ENCODE measurements around the gene ERBB2. TPM values are rescaled to one million over a fixed set of nuclear protein-coding genes. Genes with fewer than 3 reads are reported as not detected.

The ERBB2 gene
- total RNA-seq, 1 experiment from 2014 or later: 4,830 TPM

- CTCF ChIA-PET: interaction anchor here (0.8 to 161.2 kb wide), 13 partner anchors 3 to 254 kb away, joined by 4 to 42089 read pairs (median 40); partner anchors contain the start of genes ERBB2, GRB7, GSDMA and LRRC3C
- Mint-ChIP-seq H3K4me1 (ENCODE audit: low read depth, unreplicated experiment) (peaks cover 21% of the 10 kb centered on the region), H3K9me3 (ENCODE audit: low read depth, unreplicated experiment) (no peaks in the 10 kb centered on the region), H3K27ac (ENCODE audit: unreplicated experiment) (peak overlapping the region; percentile 2), H3K4me3 (ENCODE audit: low read depth, unreplicated experiment) (no peak overlapping the region), H3K27me3 (ENCODE audit: unreplicated experiment) (no peaks in the 10 kb centered on the region), H3K36me3 (ENCODE audit: insufficient read depth, unreplicated experiment) (peaks cover 98% of the 10 kb centered on the region)
- no peak for TF ChIP-seq CTCF (IDR thresholded peaks at IDR 0.05; ENCODE audit: unreplicated experiment)
- intact Hi-C loops (cut with micrococcal nuclease; ENCODE audit: unreplicated experiment): loop anchor here (1.0 kb wide), 10 partner anchors 29 to 99 kb away; partner anchors contain the start of genes PGAP3 and PNMT
- DNase-seq: no peak
- BruUV-seq (replicated peaks): no TSS peak
Observed at GRCh38 chr17:39717660-39718059, 17.8 kb downstream of the ERBB2 start.

- no peak overlapping the region for H3K4me3 Mint-ChIP-seq (ENCODE audit: low read depth, unreplicated experiment)
- intact Hi-C loops (cut with micrococcal nuclease; ENCODE audit: unreplicated experiment): no loop called here
- no peak for TF ChIP-seq CTCF (IDR thresholded peaks at IDR 0.05; ENCODE audit: unreplicated experiment)
- BruUV-seq (replicated peaks): no TSS peak
- H3K9me3 Mint-ChIP-seq (ENCODE audit: low read depth, unreplicated experiment): no peaks in the 10 kb centered on the region
- CTCF ChIA-PET: interaction anchor here (0.6 to 161.2 kb wide), 38 partner anchors 5 to 1776 kb away, joined by 3 to 42089 read pairs (median 6); partner anchors contain the start of genes ERBB2, GRB7, GSDMA and GSDMB
- H3K36me3 Mint-ChIP-seq (ENCODE audit: insufficient read depth, unreplicated experiment): peaks cover 100% of the 10 kb centered on the region
- DNase-seq: no peak
- no peaks in the 10 kb centered on the region for H3K27me3 Mint-ChIP-seq (ENCODE audit: unreplicated experiment)
- H3K4me1 Mint-ChIP-seq (ENCODE audit: low read depth, unreplicated experiment): peaks cover 33% of the 10 kb centered on the region
- H3K27ac Mint-ChIP-seq (ENCODE audit: unreplicated experiment): peak overlapping the region; percentile 2
Observed at GRCh38 chr17:39719563-39720355, 19.9 kb downstream of the ERBB2 start.

GRCh38 chr17:39722104-39722503, 22.2 kb downstream of the ERBB2 start:
- BruUV-seq (replicated peaks): no TSS peak
- H3K27me3 Mint-ChIP-seq (ENCODE audit: unreplicated experiment): no peaks in the 10 kb centered on the region
- H3K4me3 Mint-ChIP-seq (ENCODE audit: low read depth, unreplicated experiment): no peak overlapping the region
- CTCF ChIA-PET: interaction anchor here (0.6 to 161.2 kb wide), 23 partner anchors 5 to 823 kb away, joined by 3 to 42089 read pairs (median 5); partner anchors contain the start of genes ERBB2, GRB7, MIEN1 and NEUROD2
- peak; percentile 74 for DNase-seq
- peaks cover 32% of the 10 kb centered on the region for H3K4me1 Mint-ChIP-seq (ENCODE audit: low read depth, unreplicated experiment)
- no peaks in the 10 kb centered on the region for H3K9me3 Mint-ChIP-seq (ENCODE audit: low read depth, unreplicated experiment)
- H3K36me3 Mint-ChIP-seq (ENCODE audit: insufficient read depth, unreplicated experiment): peaks cover 100% of the 10 kb centered on the region
- no peak overlapping the region for H3K27ac Mint-ChIP-seq (ENCODE audit: unreplicated experiment)
- intact Hi-C loops (cut with micrococcal nuclease; ENCODE audit: unreplicated experiment): no loop called here
- TF ChIP-seq CTCF (IDR thresholded peaks at IDR 0.05; ENCODE audit: unreplicated experiment): no peak

GRCh38 chr17:39722965-39723848, 23.3 kb downstream of the ERBB2 start:
- peak overlapping the region; percentile 28 for H3K27ac Mint-ChIP-seq (ENCODE audit: unreplicated experiment)
- CTCF ChIA-PET: interaction anchor here (0.6 to 161.2 kb wide), 34 partner anchors 4 to 1387 kb away, joined by 3 to 42089 read pairs (median 5); partner anchors contain the start of genes ERBB2, GRB7, IKZF3 and MIEN1
- intact Hi-C loops (cut with micrococcal nuclease; ENCODE audit: unreplicated experiment): no loop called here

More at GRCh38 chr17:39722965-39723848, 23.3 kb downstream of the ERBB2 start:
- H3K9me3 Mint-ChIP-seq (ENCODE audit: low read depth, unreplicated experiment): no peaks in the 10 kb centered on the region
- no peak for TF ChIP-seq CTCF (IDR thresholded peaks at IDR 0.05; ENCODE audit: unreplicated experiment)
- H3K27me3 Mint-ChIP-seq (ENCODE audit: unreplicated experiment): no peaks in the 10 kb centered on the region
- peaks cover 100% of the 10 kb centered on the region for H3K36me3 Mint-ChIP-seq (ENCODE audit: insufficient read depth, unreplicated experiment)
- peak overlapping the region; percentile 0 for H3K4me3 Mint-ChIP-seq (ENCODE audit: low read depth, unreplicated experiment)
- peak; percentile 75 for DNase-seq
- BruUV-seq (replicated peaks): no TSS peak
- peaks cover 38% of the 10 kb centered on the region for H3K4me1 Mint-ChIP-seq (ENCODE audit: low read depth, unreplicated experiment)

All from Calu3 (cell line).